Fibroblast of villous mesenchyme (primary cell): Measurements from ENCODE around the gene ARAP2. TPM values are rescaled to one million over a fixed set of nuclear protein-coding genes. Genes with fewer than 3 reads are reported as not detected.

ENCODE experiments used
- DNase-seq: peaks from one replicate; pipeline ENCODE4 v3.0.0-alpha.2; 2010; ENCODE audit warnings: low read depth
- H3K4me3 ChIP-seq: 2 replicates; pipeline ENCODE4 v1.5.1; 2011; ENCODE audit warnings: low read depth, mild to moderate bottlenecking, low read length
- CTCF ChIP-seq: IDR thresholded peaks from 2 replicates; pipeline ENCODE4 v1.5.1; 2012; ENCODE audit warnings: low read depth, mild to moderate bottlenecking, low read length; ENCODE audit not compliant: insufficient read depth
- total RNA-seq: library from RNA; depleted of rRNA; stranded (reverse); fragments of >200 nt; gene quantifications from 2 replicates; pipeline ENCODE4 v1.2.3, GENCODE V29; 2012

ARAP2 gene
- total RNA-seq, 1 donor, result 11.2 TPM

- no peak for DNase-seq
Observed at GRCh38 chr4:36220776-36221175, 23.5 kb downstream of the ARAP2 start.

DNA sequence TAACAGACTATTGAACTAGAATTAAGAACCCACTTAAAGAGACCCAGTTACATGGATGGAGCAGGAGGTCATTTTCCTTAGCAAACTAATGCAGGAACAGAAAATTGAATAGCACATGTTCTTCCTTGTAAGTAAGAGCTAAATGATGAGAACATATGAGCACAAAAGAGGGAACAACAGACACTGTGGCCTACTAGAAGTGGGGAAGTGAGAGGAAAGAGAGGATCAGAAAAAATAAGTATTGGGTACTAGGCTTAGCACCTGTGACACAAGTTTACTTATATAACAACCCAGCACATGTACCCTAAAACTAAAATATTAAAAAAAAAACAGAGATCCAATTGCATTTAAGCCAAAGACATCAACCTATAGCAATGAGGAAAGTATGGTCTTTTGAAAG is 26.2 kb downstream of the ARAP2 start:
- TF ChIP-seq CTCF, result no peak
- no peak overlapping the region for H3K4me3 ChIP-seq
- no peak for DNase-seq

More at GRCh38 chr4:36220776-36221175, 23.5 kb downstream of the ARAP2 start:
- H3K4me3 ChIP-seq, result no peak overlapping the region
- TF ChIP-seq CTCF, result no peak

DNA sequence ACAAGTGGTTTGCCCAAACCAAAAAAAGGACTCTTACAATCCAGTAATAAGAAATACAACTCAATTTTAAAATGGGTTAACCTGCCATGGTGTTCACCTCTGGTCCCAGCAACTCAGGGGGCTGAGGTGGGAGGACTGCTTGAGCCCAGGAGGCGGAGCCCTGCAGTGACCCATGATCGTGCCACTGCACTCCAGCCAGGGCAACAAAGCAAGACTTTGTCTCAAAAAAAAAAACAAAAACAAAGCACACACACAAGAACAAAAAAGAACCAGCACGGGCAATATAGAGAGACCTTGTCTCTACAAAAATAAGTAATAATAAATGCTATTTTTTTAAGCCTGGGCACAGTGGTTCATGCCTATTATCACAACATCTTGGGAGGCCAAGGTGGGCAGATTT is 28.7 kb downstream of the ARAP2 start:
- DNase-seq, result no peak
- no peak for TF ChIP-seq CTCF
- H3K4me3 ChIP-seq, result no peak overlapping the region

DNA sequence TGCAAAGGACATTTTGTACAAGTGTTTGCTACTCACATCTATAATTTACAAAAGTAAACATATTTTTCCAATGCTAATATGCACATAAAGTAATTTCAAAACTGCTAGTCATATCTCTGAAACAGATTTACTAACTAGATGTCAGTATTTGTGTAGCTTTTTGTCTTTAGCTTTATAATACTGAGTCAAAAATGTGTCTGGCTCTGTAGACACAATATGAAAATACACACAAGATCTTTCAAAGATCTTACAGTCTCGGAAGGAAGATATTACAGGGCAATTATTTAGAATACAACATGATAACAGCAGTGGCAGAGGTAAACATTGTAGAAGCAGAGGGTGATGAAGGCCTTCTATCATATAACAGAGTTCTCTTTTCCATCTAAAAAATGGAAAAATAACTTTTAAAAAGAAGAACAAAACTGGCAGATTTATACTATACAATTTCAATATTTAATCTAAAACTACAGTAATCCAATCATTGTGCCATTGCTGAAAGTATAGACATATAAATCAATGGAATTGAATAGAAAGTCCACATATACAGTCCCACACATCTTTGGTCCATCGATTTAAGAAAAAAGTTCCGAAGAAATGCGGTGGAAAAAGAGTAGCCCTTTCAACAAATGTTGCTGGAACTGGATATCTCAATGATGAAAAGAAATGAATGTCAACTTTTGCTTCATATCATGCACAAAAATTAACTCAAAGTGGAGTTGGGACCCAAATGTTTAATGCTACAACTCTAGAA is 29.4 kb downstream of the ARAP2 start:
- TF ChIP-seq CTCF, result no peak
- H3K4me3 ChIP-seq, result no peak overlapping the region
- DNase-seq, result no peak

- TF ChIP-seq CTCF, result no peak
- H3K4me3 ChIP-seq, result no peak overlapping the region
- no peak for DNase-seq
Observed at GRCh38 chr4:36213977-36214376, 30.3 kb downstream of the ARAP2 start.

DNA sequence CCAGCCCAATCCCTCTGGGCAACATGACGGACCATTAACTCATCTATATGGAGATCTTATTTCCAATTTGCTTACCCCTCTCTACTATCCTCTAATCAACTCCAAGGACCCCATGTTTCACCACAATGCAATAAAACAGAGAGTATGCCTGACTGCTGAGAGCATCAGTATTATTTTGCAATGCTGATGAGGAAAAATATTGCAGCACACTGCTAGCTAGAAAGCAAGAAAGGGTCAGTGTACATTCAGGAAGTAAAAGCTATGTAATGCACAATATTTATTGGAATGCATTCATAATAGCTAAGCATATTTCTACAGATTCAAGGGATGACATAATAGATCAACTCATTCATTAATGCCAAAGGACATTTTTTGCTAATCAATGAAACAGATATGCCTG is 33.2 kb downstream of the ARAP2 start:
- no peak overlapping the region for H3K4me3 ChIP-seq
- TF ChIP-seq CTCF, result no peak
- no peak for DNase-seq
